ENCODE measurements around the gene ZNF436.
"Not testable (repeated sequence)": the region's sequence is repeated elsewhere in the genome, so short reads cannot be mapped to it uniquely, and the experiment has no call there.

DNA sequence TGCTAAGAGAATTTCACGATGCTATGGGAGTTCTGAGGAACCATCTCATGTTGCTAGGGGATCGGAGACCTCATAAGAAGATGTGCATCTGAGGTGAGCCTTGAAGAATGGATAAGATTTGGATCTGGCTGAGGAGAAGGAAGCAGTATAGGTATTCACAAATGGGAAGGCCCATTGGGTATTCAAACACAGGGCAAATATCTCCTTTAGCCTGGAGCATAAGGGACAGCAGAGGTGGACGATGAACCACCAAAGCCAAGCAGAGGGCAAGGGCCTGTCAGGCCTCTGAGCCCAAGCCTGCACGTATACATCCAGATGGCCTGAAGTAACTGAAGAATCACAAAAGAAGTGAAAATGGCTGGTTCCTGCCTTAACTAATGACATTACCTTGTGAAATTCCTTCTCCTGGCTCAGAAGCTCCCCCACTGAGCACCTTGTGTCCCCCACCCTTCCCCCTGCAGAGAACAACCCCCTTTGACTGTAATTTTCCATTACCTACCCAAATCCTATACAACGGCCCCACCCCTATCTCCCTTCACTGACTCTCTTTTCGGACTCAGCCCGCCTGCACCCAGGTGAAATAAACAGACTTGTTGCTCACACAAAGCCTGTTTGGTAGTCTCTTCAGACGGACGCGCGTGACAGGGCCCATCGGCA, 4.6 kb upstream of the ZNF436 start:
- not testable (repeated sequence) for TF ChIP-seq POLR2A, EP300 (IDR thresholded peaks at IDR 0.05)
